ENCODE data around the gene DNAL1. TPM values are rescaled to one million over a fixed set of nuclear protein-coding genes. Genes with fewer than 3 reads are reported as not detected.
A peak's percentile ranks its signal among the peaks of the same experiment; 100 is the strongest.

Gene DNAL1
- total RNA-seq, 2 donors from 2014 or later = 8.1 to 8.3 TPM

- Histone ChIP-seq H3K4me3 (no peak overlapping the region), H3K9me3 (no peaks in the 10 kb centered on the region)
- intact Hi-C loops (cut with DNase I) = no loop called here
Measured at GRCh38 chr14:73661872-73662271, 17.1 kb downstream of the DNAL1 start.

DNA sequence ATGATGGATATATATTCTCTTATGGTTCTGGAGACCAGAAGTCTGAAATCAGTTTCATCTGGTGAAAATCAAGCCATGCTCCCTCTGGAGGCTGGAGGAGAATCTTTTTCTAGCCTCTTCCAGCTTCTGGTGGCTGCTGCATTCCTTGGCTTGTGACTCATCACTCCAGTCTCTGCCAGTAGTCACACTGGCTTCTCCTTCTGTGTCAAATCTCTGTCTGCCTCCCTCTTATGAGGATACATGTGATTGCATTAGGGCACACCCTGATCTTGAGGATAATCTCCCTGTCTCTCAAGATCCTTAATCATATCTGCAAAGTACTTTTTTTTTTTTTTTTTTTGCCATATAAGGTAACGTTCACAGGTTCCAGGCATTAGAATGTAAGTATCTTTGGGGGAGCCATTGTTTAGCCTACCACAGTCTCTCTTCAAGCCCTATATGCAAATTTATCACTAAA is 17.7 kb downstream of the DNAL1 start:
- no peak overlapping the region for H3K4me3 ChIP-seq
- no peaks in the 10 kb centered on the region for H3K4me1 ChIP-seq
- intact Hi-C loops (cut with DNase I) = no loop called here
- H3K27me3 ChIP-seq = no peaks in the 10 kb centered on the region
- no peak for TF ChIP-seq CTCF (IDR thresholded peaks at IDR 0.05)
- H3K27ac ChIP-seq = no peak overlapping the region
- no peaks in the 10 kb centered on the region for H3K9me3 ChIP-seq
- no peaks in the 10 kb centered on the region for H3K36me3 ChIP-seq
- DNase-seq = peak; percentile 24
- H3K9ac ChIP-seq (ENCODE audit: low read depth in 2 of 2, low read length in 2 of 2) = no peak overlapping the region

More at GRCh38 chr14:73661872-73662271, 17.1 kb downstream of the DNAL1 start:
- Histone ChIP-seq H3K36me3 (no peaks in the 10 kb centered on the region), H3K9ac (ENCODE audit: low read depth in 2 of 2, low read length in 2 of 2) (no peak overlapping the region), H3K27me3 (no peaks in the 10 kb centered on the region), H3K27ac (no peak overlapping the region), H3K4me1 (no peaks in the 10 kb centered on the region)
- no peak for TF ChIP-seq CTCF (IDR thresholded peaks at IDR 0.05)
- DNase-seq = no peak

GRCh38 chr14:73663548-73664212 is 18.9 kb downstream of the DNAL1 start:
- TF ChIP-seq CTCF (IDR thresholded peaks at IDR 0.05) = no peak
- Histone ChIP-seq H3K27ac (no peak overlapping the region), H3K9me3 (no peaks in the 10 kb centered on the region), H3K4me1 (no peaks in the 10 kb centered on the region), H3K27me3 (no peaks in the 10 kb centered on the region), H3K4me3 (no peak overlapping the region), H3K36me3 (no peaks in the 10 kb centered on the region), H3K9ac (ENCODE audit: low read depth in 2 of 2, low read length in 2 of 2) (no peak overlapping the region)
- intact Hi-C loops (cut with DNase I) = no loop called here
- DNase-seq = no peak

GRCh38 chr14:73665130-73665529 is 20.3 kb downstream of the DNAL1 start:
- intact Hi-C loops (cut with DNase I) = no loop called here
- H3K4me1 ChIP-seq = no peaks in the 10 kb centered on the region

GRCh38 chr14:73666583-73666982 is 21.8 kb downstream of the DNAL1 start:
- Histone ChIP-seq H3K4me3 (no peak overlapping the region), H3K27me3 (no peaks in the 10 kb centered on the region), H3K9ac (ENCODE audit: low read depth in 2 of 2, low read length in 2 of 2) (no peak overlapping the region), H3K4me1 (no peaks in the 10 kb centered on the region), H3K27ac (no peak overlapping the region), H3K36me3 (no peaks in the 10 kb centered on the region), H3K9me3 (no peaks in the 10 kb centered on the region)
- TF ChIP-seq CTCF (IDR thresholded peaks at IDR 0.05) = no peak
- intact Hi-C loops (cut with DNase I) = no loop called here
- DNase-seq = no peak

More at GRCh38 chr14:73665130-73665529, 20.3 kb downstream of the DNAL1 start:
- Histone ChIP-seq H3K9me3 (no peaks in the 10 kb centered on the region), H3K9ac (ENCODE audit: low read depth in 2 of 2, low read length in 2 of 2) (no peak overlapping the region), H3K27ac (no peak overlapping the region), H3K36me3 (no peaks in the 10 kb centered on the region), H3K4me3 (no peak overlapping the region), H3K27me3 (no peaks in the 10 kb centered on the region)
- DNase-seq = no peak
- no peak for TF ChIP-seq CTCF (IDR thresholded peaks at IDR 0.05)

Data from colonic mucosa (tissue), 4 donors.